Measurements from ENCODE around the gene DHRS9. TPM values are rescaled to one million over a fixed set of nuclear protein-coding genes. Genes with fewer than 3 reads are reported as not detected.

Gene DHRS9
- total and polyA plus RNA-seq, 2 donors (not counting 1 experiment from before 2014, with no cell fraction given) = 0.25 to 0.94 TPM

- no peak overlapping the region for H3K27ac ChIP-seq (ENCODE audit: low read length in 2 of 2)
- no peak overlapping the region for H3K27ac Mint-ChIP-seq
- TF ChIP-seq EZH2 (IDR thresholded peaks at IDR 0.05; ENCODE audit: borderline replicate concordance, insufficient read depth, low read depth, low read length, poor library complexity, severe bottlenecking) (no peak), CTCF (IDR thresholded peaks at IDR 0.05) (no peak)
- 60% methylated on average over 1 of the region's 1 CpG for WGBS (ENCODE audit: insufficient coverage)
- ATAC-seq (ENCODE audit: low read depth) = no peak
- no peak overlapping the region for H2AFZ ChIP-seq (ENCODE audit: insufficient read depth, low read depth, low read length, poor library complexity, severe bottlenecking)
- no peaks in the 10 kb centered on the region for H4K20me1 ChIP-seq (ENCODE audit: control insufficient read depth, insufficient read depth, low read length, poor library complexity, severe bottlenecking)
- peaks cover 3% of the 10 kb centered on the region for H3K9me3 Mint-ChIP-seq (ENCODE audit: insufficient read depth)
- peaks cover 0 to 7% (median 0%) of the 10 kb centered on the region in 3 donors for H3K9me3 ChIP-seq (ENCODE audit: control extremely low read depth in 1 of 3, control insufficient read depth in 2 of 3, insufficient read depth in 1 of 3, low read length in 2 of 3)
- H3K27me3 Mint-ChIP-seq = no peaks in the 10 kb centered on the region
- no peaks in the 10 kb centered on the region for H3K79me2 ChIP-seq (ENCODE audit: control insufficient read depth, insufficient read depth, low read length)
- intact Hi-C loops (cut with micrococcal nuclease) = no loop called here
- no peak overlapping the region for H3K4me3 ChIP-seq (ENCODE audit: control extremely low read depth in 1 of 5, extremely low read depth in 1 of 5, insufficient read depth in 1 of 5, low read depth in 2 of 5, low read length in 4 of 5)
- peaks cover 11% of the 10 kb centered on the region for H3K4me1 Mint-ChIP-seq
- no peak overlapping the region for H3K4me2 ChIP-seq (replicated peaks; ENCODE audit: low read depth, low read length, poor library complexity, severe bottlenecking)
- ChIA-PET CTCF (interaction anchor here (1.7 kb wide), 1 partner anchor 98 kb away, joined by 3 read pairs; no protein-coding TSS in a partner anchor), POLR2A (interaction anchor here (0.6 kb wide), 1 partner anchor 146 kb away, joined by 3 read pairs; no protein-coding TSS in a partner anchor)
- DNase-seq = no peak
- peaks cover 0 to 9% of the 10 kb centered on the region in 2 donors for H3K4me1 ChIP-seq (ENCODE audit: control insufficient read depth in 2 of 2, insufficient read depth in 2 of 2, low read length in 2 of 2)
- no peak overlapping the region for H3K4me3 Mint-ChIP-seq
- no peaks in the 10 kb centered on the region for H3K27me3 ChIP-seq (replicated peaks in 1 of 4; ENCODE audit: control extremely low read depth in 1 of 4, control insufficient read depth in 3 of 4, insufficient read depth in 4 of 4, low read length in 3 of 4)
- H3K9ac ChIP-seq (ENCODE audit: low read length) = no peak overlapping the region
- H3K36me3 ChIP-seq (replicated peaks in 1 of 2; ENCODE audit: control extremely low read depth in 1 of 2, control insufficient read depth in 1 of 2, extremely low read depth in 1 of 2, insufficient read depth in 2 of 2, low read length in 1 of 2) = no peaks in the 10 kb centered on the region
These were observed 35.1 kb upstream of the DHRS9 start for GRCh38 chr2:169034256-169034655.

GRCh38 chr2:169034984-169035544 lies 34.3 kb upstream of the DHRS9 start:
- H3K27me3 Mint-ChIP-seq = no peaks in the 10 kb centered on the region
- ATAC-seq (ENCODE audit: low read depth) (no peak), DNase-seq (no peak)
- H3K27ac ChIP-seq (ENCODE audit: low read length in 2 of 2) = no peak overlapping the region
- no peak overlapping the region for H2AFZ ChIP-seq (ENCODE audit: insufficient read depth, low read depth, low read length, poor library complexity, severe bottlenecking)
- intact Hi-C loops (cut with micrococcal nuclease) = no loop called here
- H3K9me3 Mint-ChIP-seq (ENCODE audit: insufficient read depth) = peaks cover 3% of the 10 kb centered on the region
- H3K4me2 ChIP-seq (replicated peaks; ENCODE audit: low read depth, low read length, poor library complexity, severe bottlenecking) = no peak overlapping the region
- POLR2A ChIA-PET = interaction anchor here (0.6 kb wide), 1 partner anchor 147 kb away, joined by 3 read pairs; no protein-coding TSS in a partner anchor
- no peak overlapping the region for H3K4me3 ChIP-seq (ENCODE audit: control extremely low read depth in 1 of 5, extremely low read depth in 1 of 5, insufficient read depth in 1 of 5, low read depth in 2 of 5, low read length in 4 of 5)
- no peak overlapping the region for H3K4me3 Mint-ChIP-seq
- H4K20me1 ChIP-seq (ENCODE audit: control insufficient read depth, insufficient read depth, low read length, poor library complexity, severe bottlenecking) = no peaks in the 10 kb centered on the region
- no peaks in the 10 kb centered on the region for H3K79me2 ChIP-seq (ENCODE audit: control insufficient read depth, insufficient read depth, low read length)
- H3K27ac Mint-ChIP-seq = no peak overlapping the region
- H3K4me1 Mint-ChIP-seq = peaks cover 17% of the 10 kb centered on the region
- TF ChIP-seq CTCF (IDR thresholded peaks at IDR 0.05) (no peak), EZH2 (IDR thresholded peaks at IDR 0.05; ENCODE audit: borderline replicate concordance, insufficient read depth, low read depth, low read length, poor library complexity, severe bottlenecking) (no peak)
- H3K36me3 ChIP-seq (replicated peaks in 1 of 2; ENCODE audit: control extremely low read depth in 1 of 2, control insufficient read depth in 1 of 2, extremely low read depth in 1 of 2, insufficient read depth in 2 of 2, low read length in 1 of 2) = no peaks in the 10 kb centered on the region
- peaks cover 3 to 9% of the 10 kb centered on the region in 2 donors for H3K4me1 ChIP-seq (ENCODE audit: control insufficient read depth in 2 of 2, insufficient read depth in 2 of 2, low read length in 2 of 2)
- no peak overlapping the region for H3K9ac ChIP-seq (ENCODE audit: low read length)
- CTCF ChIA-PET = interaction anchor here (1.7 kb wide), 1 partner anchor 97 kb away, joined by 3 read pairs; no protein-coding TSS in a partner anchor
- no peaks in the 10 kb centered on the region for H3K27me3 ChIP-seq (replicated peaks in 1 of 4; ENCODE audit: control extremely low read depth in 1 of 4, control insufficient read depth in 3 of 4, insufficient read depth in 4 of 4, low read length in 3 of 4)
- peaks cover 0 to 7% (median 0%) of the 10 kb centered on the region in 3 donors for H3K9me3 ChIP-seq (ENCODE audit: control extremely low read depth in 1 of 3, control insufficient read depth in 2 of 3, insufficient read depth in 1 of 3, low read length in 2 of 3)

All from B cell (primary cell).